ENCODE data around the gene PLCB2.

GRCh38 chr15:40328176-40328575 is 20.4 kb upstream of the PLCB2 start:
- TF ChIP-seq TCF12 (IDR thresholded peaks at IDR 0.05; ENCODE audit: low read depth) (no peak), EP300 (IDR thresholded peaks at IDR 0.05; ENCODE audit: borderline replicate concordance) (no peak), TAF1 (IDR thresholded peaks at IDR 0.05; ENCODE audit: low read depth) (no peak), EGR1 (IDR thresholded peaks at IDR 0.05) (no peak), USF1 (IDR thresholded peaks at IDR 0.05) (no peak), TEAD4 (IDR thresholded peaks at IDR 0.05) (no peak), MAX (IDR thresholded peaks at IDR 0.05) (no peak), YY1 (IDR thresholded peaks at IDR 0.05; ENCODE audit: low read depth) (no peak), CREB1 (IDR thresholded peaks at IDR 0.05; ENCODE audit: low read depth) (no peak), FOXM1 (IDR thresholded peaks at IDR 0.05; ENCODE audit: borderline replicate concordance, low read depth) (no peak), REST (IDR thresholded peaks at IDR 0.05; ENCODE audit: low read depth) (no peak)
